Fibroblast of skin of left biceps (primary cell): ENCODE measurements around the gene SLC35C1.
A peak's percentile ranks its signal among the peaks of the same experiment; 100 is the strongest.

ENCODE experiments used
- DNase-seq, 2 experiments: peaks; one replicate each; pipeline ENCODE4 v3.0.0-alpha.2; 2013; ENCODE audit warnings: low read depth in 2 of 2

The SLC35C1 gene

GRCh38 chr11:45804761-45805304 is at the start of gene SLC35C1:
Gene SLC35C1, plus strand, starts transcription at chr11:45805149. Its CDS starts 653 bp downstream, at chr11:45805802.
- DNase-seq = peak; percentile 73 to 76

GRCh38 chr11:45755281-45755859 is 49.6 kb upstream of the SLC35C1 start:
- no peak for DNase-seq

- no peak for DNase-seq
Observed at GRCh38 chr11:45756384-45757010, 48.5 kb upstream of the SLC35C1 start.

- DNase-seq = no peak
Observed at GRCh38 chr11:45757672-45758071, 47.3 kb upstream of the SLC35C1 start.

GRCh38 chr11:45761659-45762058 is 43.3 kb upstream of the SLC35C1 start:
- DNase-seq = no peak

- no peak for DNase-seq
Observed at GRCh38 chr11:45765107-45765668, 39.8 kb upstream of the SLC35C1 start.

GRCh38 chr11:45765836-45766235 is 39.1 kb upstream of the SLC35C1 start:
- DNase-seq = no peak

GRCh38 chr11:45766469-45766868 is 38.5 kb upstream of the SLC35C1 start:
- no peak for DNase-seq

- no peak for DNase-seq
Observed at GRCh38 chr11:45768486-45768885, 36.5 kb upstream of the SLC35C1 start.

GRCh38 chr11:45769960-45770359 is 35.0 kb upstream of the SLC35C1 start:
- no peak for DNase-seq

- peak; percentile 9 for DNase-seq
Observed at GRCh38 chr11:45771193-45771565, 33.8 kb upstream of the SLC35C1 start.

- DNase-seq = peak; percentile 8 to 20
Observed at GRCh38 chr11:45771566-45772448, 33.1 kb upstream of the SLC35C1 start.

GRCh38 chr11:45772449-45772774 is 32.5 kb upstream of the SLC35C1 start:
- DNase-seq = no peak

GRCh38 chr11:45772986-45773785 is 31.8 kb upstream of the SLC35C1 start:
- no peak for DNase-seq

- DNase-seq = no peak
Observed at GRCh38 chr11:45773786-45774655, 30.9 kb upstream of the SLC35C1 start.

GRCh38 chr11:45774786-45775185 is 30.2 kb upstream of the SLC35C1 start:
- no peak for DNase-seq

- DNase-seq = no peak
Observed at GRCh38 chr11:45777127-45777969, 27.6 kb upstream of the SLC35C1 start.

GRCh38 chr11:45778341-45778740 is 26.6 kb upstream of the SLC35C1 start:
- DNase-seq = no peak

GRCh38 chr11:45779602-45780001 is 25.3 kb upstream of the SLC35C1 start:
- DNase-seq = no peak

- no peak for DNase-seq
Observed at GRCh38 chr11:45786272-45786671, 18.7 kb upstream of the SLC35C1 start.
